Subcutaneous abdominal adipose tissue (tissue), 5 donors: ENCODE measurements around the gene LRFN5.

Experiments used
- H3K27ac ChIP-seq: one replicate; pipeline ENCODE4 v1.7.0; 2013; ENCODE audit warnings: low read depth, mild to moderate bottlenecking, inconsistent platforms, low read length, moderate library complexity
- H3K27me3 ChIP-seq, 5 donors: one replicate each; pipeline ENCODE4 v1.7.0; 2013; ENCODE audit warnings: low read length in 5 of 5, inconsistent platforms in 1 of 5; ENCODE audit not compliant: control insufficient read depth in 5 of 5, insufficient read depth in 4 of 5
- H3K36me3 ChIP-seq, 5 donors: one replicate each; pipeline ENCODE4 v1.7.0; 2013; ENCODE audit warnings: low read length in 5 of 5; ENCODE audit not compliant: control insufficient read depth in 5 of 5, insufficient read depth in 5 of 5
- H3K4me1 ChIP-seq, 5 donors: one replicate each; pipeline ENCODE4 v1.7.0; 2013; ENCODE audit warnings: low read length in 5 of 5, mild to moderate bottlenecking in 3 of 5, moderate library complexity in 1 of 5; ENCODE audit not compliant: control insufficient read depth in 5 of 5, insufficient read depth in 5 of 5
- H3K4me3 ChIP-seq, 5 donors: one replicate each; pipeline ENCODE4 v1.7.0; 2013; ENCODE audit warnings: low read length in 5 of 5, low read depth in 1 of 5
- H3K9ac ChIP-seq, 5 donors: one replicate each; pipeline ENCODE4 v1.7.0; 2013; ENCODE audit warnings: low read length in 5 of 5, mild to moderate bottlenecking in 4 of 5, moderate library complexity in 3 of 5
- H3K9me3 ChIP-seq, 5 donors: one replicate each; pipeline ENCODE4 v1.7.0; 2013; ENCODE audit warnings: low read length in 5 of 5; ENCODE audit not compliant: control insufficient read depth in 5 of 5
- donor health status: healthy.
- donor health status: healthy.
- donor health status: healthy.
- donor health status: healthy.
- donor health status: healthy.

LRFN5 gene

GRCh38 chr14:41810362-41810761 lies 203.7 kb downstream of the LRFN5 start:
- Histone ChIP-seq H3K27ac (no peak overlapping the region), H3K27me3 (no peaks in the 10 kb centered on the region), H3K9ac (no peak overlapping the region), H3K4me3 (no peak overlapping the region), H3K36me3 (no peaks in the 10 kb centered on the region), H3K9me3 (peaks cover 0 to 3% (median 0%) of the 10 kb centered on the region in 5 donors), H3K4me1 (no peaks in the 10 kb centered on the region)

GRCh38 chr14:41817626-41818025 lies 210.9 kb downstream of the LRFN5 start:
- Histone ChIP-seq H3K9me3 (peaks cover 0 to 3% (median 0%) of the 10 kb centered on the region in 5 donors), H3K27me3 (no peaks in the 10 kb centered on the region), H3K4me1 (no peaks in the 10 kb centered on the region), H3K27ac (no peak overlapping the region), H3K36me3 (no peaks in the 10 kb centered on the region), H3K9ac (no peak overlapping the region), H3K4me3 (no peak overlapping the region)

GRCh38 chr14:41824441-41824840 lies 217.8 kb downstream of the LRFN5 start:
- Histone ChIP-seq H3K4me3 (no peak overlapping the region), H3K27ac (no peak overlapping the region), H3K36me3 (no peaks in the 10 kb centered on the region), H3K4me1 (no peaks in the 10 kb centered on the region), H3K27me3 (no peaks in the 10 kb centered on the region), H3K9ac (no peak overlapping the region), H3K9me3 (peaks cover 0 to 15% (median 7%) of the 10 kb centered on the region in 5 donors)

- H3K9me3 ChIP-seq, result peaks cover 0 to 15% (median 7%) of the 10 kb centered on the region in 5 donors
- no peaks in the 10 kb centered on the region for H3K27me3 ChIP-seq
- no peaks in the 10 kb centered on the region for H3K4me1 ChIP-seq
- no peaks in the 10 kb centered on the region for H3K36me3 ChIP-seq
- H3K27ac ChIP-seq, result no peak overlapping the region
- no peak overlapping the region for H3K4me3 ChIP-seq
- H3K9ac ChIP-seq, result no peak overlapping the region
Observed at GRCh38 chr14:41825622-41826021, 218.9 kb downstream of the LRFN5 start.

GRCh38 chr14:41830714-41831406 lies 224.2 kb downstream of the LRFN5 start:
- no peak overlapping the region for H3K27ac ChIP-seq
- no peaks in the 10 kb centered on the region for H3K4me1 ChIP-seq
- no peaks in the 10 kb centered on the region for H3K36me3 ChIP-seq
- H3K27me3 ChIP-seq, result no peaks in the 10 kb centered on the region
- no peak overlapping the region for H3K9ac ChIP-seq
- no peaks in the 10 kb centered on the region for H3K9me3 ChIP-seq
- no peak overlapping the region for H3K4me3 ChIP-seq

GRCh38 chr14:41839661-41840060 lies 233.0 kb downstream of the LRFN5 start:
- no peaks in the 10 kb centered on the region for H3K36me3 ChIP-seq

GRCh38 chr14:41859336-41859735 lies 252.7 kb downstream of the LRFN5 start:
- Histone ChIP-seq H3K4me1 (no peaks in the 10 kb centered on the region), H3K27ac (no peak overlapping the region), H3K4me3 (no peak overlapping the region), H3K27me3 (no peaks in the 10 kb centered on the region), H3K9me3 (no peaks in the 10 kb centered on the region), H3K9ac (no peak overlapping the region), H3K36me3 (no peaks in the 10 kb centered on the region)

More at GRCh38 chr14:41839661-41840060, 233.0 kb downstream of the LRFN5 start:
- H3K27ac ChIP-seq, result no peak overlapping the region
- H3K27me3 ChIP-seq, result no peaks in the 10 kb centered on the region
- H3K9ac ChIP-seq, result no peak overlapping the region
- no peaks in the 10 kb centered on the region for H3K9me3 ChIP-seq
- H3K4me3 ChIP-seq, result no peak overlapping the region
- H3K4me1 ChIP-seq, result no peaks in the 10 kb centered on the region

- Histone ChIP-seq H3K27me3 (no peaks in the 10 kb centered on the region), H3K36me3 (no peaks in the 10 kb centered on the region), H3K4me3 (no peak overlapping the region), H3K9ac (no peak overlapping the region), H3K9me3 (no peaks in the 10 kb centered on the region), H3K27ac (no peak overlapping the region), H3K4me1 (no peaks in the 10 kb centered on the region)
Observed at GRCh38 chr14:41860586-41860985, 253.9 kb downstream of the LRFN5 start.

- no peak overlapping the region for H3K27ac ChIP-seq
- H3K27me3 ChIP-seq, result no peaks in the 10 kb centered on the region
- no peak overlapping the region for H3K9ac ChIP-seq
- no peak overlapping the region for H3K4me3 ChIP-seq
- H3K36me3 ChIP-seq, result no peaks in the 10 kb centered on the region
- no peaks in the 10 kb centered on the region for H3K9me3 ChIP-seq
- H3K4me1 ChIP-seq, result no peaks in the 10 kb centered on the region
Observed at GRCh38 chr14:41865894-41866293, 259.2 kb downstream of the LRFN5 start.

GRCh38 chr14:41868396-41868795 lies 261.7 kb downstream of the LRFN5 start:
- no peaks in the 10 kb centered on the region for H3K36me3 ChIP-seq
- H3K27ac ChIP-seq, result no peak overlapping the region
- no peak overlapping the region for H3K4me3 ChIP-seq
- no peak overlapping the region for H3K9ac ChIP-seq
- H3K4me1 ChIP-seq, result no peaks in the 10 kb centered on the region
- no peaks in the 10 kb centered on the region for H3K27me3 ChIP-seq
- no peaks in the 10 kb centered on the region for H3K9me3 ChIP-seq
